Stimulated activated CD4-positive, alpha-beta T cell treated with anti-CD3 and anti-CD28 coated beads, Interleukin-4, amount 100 ng/mL, for 1 hour (primary cell): ENCODE results near the gene CCDC197.

ENCODE experiments used
- DNase-seq: peaks from one replicate; pipeline ENCODE4 v3.0.0-alpha.2; 2020

The CCDC197 gene

DNA sequence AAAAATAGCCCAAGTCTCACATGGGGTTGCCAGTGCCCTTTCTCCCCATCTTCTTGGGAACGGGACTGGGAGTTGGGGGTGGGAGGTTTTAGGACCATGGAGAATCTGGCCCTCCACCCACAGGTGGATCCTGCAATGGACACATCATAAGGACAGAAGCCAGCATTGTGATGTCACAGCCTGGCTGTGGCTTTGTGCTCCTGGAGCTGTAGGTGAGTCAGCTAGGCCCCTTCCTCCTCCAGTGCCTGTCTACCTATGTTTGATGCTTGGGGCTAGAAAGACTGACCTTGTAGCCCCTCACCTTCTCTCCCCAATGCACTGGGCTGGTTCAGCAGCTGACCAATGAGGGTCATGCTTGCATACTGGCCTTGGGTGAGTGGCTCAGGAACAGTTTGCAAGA, at the start of gene CCDC197:
Gene CCDC197 (plus strand): TSS at position 220 of the 400 bp plus-strand sequence. CDS start 831 bp downstream, outside the sequence.
- DNase-seq: no peak

DNA sequence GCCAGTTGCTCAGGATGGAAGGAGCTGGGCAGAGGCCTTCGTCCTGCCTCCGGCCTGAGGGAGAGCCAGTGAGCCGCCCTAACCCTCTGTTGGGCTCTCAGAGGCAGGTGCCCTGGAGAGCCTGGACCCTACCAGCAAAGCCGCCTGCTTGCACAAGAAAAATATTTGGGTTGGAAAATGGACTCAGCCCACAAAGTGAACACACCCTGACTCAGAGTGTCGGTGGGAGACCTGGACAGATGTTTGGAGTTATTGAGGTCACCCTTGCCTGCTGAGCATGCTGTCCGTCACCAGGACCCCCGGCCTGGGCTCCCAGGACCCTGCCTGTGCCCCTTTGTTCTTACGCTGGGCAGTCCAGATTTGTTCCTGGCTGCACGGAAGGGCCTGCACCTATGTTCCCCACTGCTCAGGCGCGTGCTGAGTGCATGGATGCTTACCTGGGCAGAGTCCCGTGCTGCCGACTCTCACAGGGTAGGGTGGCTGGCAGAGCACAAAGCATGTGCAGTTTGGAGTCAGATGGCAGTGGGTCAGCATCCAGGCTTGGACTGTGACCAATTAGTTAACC, 47.5 kb upstream of the CCDC197 start:
- no peak for DNase-seq

DNA sequence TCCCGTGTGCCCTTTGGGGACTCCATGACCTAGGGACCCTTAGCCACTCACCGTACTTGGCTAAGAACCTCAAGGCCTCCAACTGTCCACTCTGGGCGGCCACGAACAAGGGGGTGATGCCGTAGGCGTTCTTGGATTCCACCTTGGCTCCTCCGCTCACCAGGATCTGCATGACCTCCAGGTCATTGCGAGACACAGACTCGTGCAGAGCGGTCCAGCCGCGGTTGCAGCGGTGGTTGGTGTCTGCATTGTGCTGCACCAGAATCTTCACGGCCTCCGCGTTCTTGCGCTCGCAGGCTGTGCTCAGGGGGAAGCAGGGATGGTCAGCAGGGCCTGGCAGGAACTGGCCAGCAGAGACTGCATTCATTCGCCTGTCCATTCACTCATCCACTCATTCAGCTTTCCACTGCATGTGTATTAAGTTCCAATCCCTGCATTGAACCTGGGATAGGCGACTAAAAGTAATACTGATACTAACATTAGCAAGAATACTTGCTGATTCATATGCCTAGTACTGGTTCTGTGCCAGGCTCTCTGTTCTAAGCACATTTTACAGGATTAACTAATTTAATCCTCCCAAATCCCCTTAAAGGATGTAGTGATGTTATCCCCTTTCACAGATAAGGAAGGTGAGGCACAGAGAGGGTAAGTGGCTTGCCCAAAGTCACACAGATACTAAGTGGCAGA, 46.0 kb upstream of the CCDC197 start:
- DNase-seq: no peak

DNA sequence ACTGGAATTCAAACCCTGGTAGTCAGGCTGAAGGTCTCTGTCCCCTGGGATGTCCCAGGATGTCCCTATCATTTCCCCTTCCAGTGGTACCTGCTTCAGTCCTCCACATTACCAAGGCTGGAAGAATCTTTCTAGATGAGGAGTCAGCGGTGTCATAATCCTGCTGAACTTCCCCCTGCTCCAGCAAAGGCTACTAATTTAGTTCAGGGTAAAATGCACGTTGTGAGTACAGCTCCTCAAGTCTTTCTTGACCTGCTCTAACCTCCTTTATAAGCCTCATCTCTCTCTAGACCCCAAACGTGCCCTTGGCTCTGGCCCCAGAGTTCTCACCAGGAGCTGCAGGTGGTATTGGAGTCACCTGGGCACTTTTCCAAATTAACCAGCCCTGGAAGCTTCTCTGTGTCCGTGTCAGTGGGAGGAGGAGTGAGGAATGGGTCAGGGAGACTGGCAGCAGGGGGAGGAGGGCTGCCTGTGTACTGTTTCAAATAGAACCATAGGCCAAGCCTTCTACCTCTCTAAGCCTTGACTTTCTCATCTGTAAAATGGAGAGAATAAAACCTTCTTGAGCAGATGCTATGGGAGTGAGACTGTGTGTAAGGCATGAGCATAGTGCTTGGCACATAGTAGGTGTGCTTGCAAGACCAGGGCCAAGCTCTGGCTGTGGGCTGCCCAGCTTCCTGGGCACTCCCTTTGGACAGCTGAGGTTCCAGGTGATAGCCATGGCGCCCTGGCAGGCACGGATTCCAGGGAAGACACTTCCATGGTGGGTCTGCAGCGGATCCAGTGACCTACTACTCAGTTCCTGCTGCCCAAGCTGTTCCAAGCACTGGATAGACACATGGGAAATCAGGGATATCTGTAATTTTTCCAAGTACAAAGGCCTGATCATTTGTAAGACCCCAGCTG, 45.2 kb upstream of the CCDC197 start:
- no peak for DNase-seq

DNA sequence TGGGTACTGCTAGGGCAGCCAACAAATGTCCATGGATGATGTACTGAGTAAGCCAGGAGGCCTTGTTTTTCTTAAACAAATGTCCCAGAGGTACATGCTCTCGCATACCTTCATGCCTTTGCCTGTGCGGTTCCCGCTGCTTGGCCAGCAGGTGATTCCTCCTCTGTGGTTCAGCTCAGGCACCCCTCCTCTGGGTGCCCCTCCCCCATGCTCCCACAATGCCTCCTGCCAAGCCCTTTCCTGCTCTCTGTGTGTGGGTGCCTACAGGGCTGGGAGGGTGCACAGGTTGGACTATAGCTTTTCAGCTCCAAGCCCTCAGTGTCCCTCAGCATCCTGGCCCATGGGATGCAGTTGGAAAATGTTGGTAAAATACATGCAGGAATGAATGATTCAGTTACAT, 44.3 kb upstream of the CCDC197 start:
- no peak for DNase-seq

DNA sequence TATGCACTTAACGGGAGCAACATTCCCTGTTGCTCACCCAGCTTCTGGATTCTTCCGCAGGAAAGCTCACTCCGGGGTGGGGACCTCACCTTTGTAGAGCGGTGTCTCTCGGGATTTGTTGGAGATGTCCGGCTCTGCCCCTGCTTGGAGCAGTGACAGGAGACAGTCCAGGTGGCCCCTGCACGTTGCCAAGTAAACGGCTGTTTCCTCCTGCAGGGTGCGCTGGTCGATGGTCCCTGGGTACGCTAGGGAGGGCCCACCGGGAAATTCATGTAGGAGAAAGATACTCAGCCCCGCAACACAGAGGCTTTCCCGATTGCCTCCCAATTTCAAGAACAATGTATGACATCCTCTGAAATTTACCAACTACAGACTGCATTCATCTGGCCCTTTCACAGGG, 43.8 kb upstream of the CCDC197 start:
- DNase-seq: no peak

DNA sequence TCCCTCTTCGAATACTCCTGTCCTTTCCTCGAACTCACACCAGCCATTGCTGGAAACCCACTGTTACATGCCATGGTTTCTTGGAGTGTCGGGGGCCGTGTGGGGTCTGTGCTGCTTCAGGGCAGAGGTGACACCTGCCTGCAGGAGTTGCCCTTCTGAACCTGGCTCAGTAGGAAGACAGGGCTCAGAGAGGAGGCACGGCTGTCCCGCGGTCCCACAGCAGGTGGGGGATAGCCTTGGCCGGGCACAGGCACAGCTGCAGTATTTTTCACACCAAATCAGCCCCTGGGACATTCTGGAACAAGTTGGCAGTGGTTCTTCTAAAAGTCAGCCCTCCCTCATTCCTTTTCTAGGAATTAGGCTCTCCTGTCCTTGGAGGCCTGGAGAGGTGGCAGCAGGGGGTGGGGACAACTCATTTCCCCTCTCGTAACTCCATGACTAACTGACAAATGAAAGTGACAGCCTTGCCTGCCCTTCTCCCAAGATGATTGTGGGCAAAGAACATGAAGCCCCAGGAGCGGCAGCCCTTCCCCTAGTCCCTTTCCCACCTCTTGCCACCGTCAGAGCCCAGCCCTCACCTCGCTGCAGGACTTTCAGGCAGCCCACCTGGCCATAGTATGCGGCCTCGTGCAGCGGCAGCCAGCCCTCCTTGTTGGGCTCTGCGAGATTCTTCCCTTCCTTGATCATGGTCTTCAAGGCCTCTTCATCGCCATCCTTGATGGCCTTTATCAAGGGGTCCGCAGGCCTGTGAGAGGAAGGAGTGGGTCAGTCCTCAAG, 43.2 kb upstream of the CCDC197 start:
- DNase-seq: no peak

DNA sequence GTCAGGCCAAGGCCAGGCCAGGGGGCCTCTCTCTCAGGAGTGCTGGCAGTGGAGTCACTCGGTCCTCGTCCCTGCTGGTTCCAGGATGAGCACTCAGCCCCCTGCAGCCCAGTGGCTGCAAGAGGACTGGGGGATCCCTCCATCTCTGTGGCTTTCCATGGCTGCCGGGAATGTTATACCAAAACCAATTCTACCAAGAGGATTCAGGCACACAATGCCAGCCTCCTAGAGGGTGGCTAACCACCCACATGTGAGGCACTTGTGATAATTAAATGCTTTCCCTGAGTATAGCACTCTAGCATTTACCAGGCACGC, 42.6 kb upstream of the CCDC197 start:
- DNase-seq: no peak

DNA sequence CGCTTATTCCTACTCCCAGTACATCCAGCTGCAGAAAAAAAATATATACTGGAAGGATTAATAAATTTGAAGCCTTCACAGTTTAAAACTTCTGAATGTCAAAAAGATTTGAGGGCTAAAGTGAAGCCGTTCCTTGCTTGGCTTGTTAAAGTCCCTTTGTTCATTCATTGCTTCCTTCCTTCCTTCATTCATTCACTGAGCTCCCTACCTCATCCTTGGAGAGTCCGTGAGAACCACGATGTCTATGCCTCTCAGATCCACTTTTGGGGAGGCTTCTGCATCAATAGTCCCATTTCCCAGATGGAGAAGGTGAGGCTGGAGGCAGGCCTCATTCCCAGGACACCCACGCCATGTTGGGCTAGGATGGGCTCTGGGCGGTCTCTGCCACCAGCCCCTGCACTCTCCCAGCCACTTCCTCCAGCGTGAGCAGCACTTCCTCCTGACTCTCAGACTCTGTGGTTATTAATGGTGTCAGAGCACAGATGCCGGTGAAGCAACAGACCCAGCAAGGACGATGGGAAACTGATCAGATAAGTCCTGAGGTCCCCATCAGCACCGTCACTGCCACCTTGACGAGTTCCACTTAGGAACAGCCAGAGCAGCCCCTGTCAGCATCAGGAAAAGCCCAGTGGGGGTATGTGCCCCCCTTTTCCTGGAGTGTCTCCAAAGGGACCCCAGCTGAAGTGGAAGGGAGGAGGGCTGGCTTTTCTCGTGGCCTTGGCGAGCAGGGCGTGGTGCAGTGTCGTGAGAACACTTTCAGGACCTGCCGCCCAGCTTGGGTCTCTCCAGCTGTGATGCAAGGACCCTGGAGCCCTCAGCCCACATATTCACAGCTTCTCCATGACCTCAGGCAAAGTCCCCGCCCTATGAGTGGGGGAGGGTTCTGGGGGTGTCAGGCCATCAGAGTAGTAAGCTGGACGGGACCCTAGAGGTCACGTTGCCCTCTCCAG, 41.9 kb upstream of the CCDC197 start:
- DNase-seq: peak; percentile 37

DNA sequence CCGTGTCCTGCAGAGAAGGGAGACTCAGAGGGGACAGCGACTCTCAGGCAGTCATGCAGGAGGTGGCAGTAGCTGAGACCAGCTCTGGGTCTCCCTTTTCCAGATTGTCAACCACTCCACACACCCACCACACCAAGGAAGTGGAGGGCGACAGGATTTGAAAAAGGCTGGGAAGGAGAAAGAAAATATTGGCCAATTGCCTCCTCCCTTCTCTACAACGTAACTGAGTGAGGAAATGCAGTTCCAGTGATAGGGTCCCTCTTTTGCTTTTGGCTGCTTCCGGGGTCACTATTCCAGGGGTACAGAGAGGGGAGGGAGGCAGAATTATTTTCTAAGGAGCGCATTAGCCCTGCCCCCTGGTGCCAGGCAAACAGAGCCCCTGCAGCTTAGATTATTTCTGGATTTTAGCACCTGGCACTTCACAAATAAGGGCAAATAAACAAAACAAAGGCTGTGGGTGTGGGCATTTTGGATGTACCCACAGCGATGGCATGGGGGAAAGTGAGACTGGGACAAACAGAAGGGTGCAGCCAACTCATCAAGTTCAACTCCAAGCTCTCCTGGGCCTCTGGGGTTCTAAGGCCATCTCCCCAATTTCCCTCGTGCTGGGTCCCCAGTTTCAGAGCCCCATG, 41.1 kb upstream of the CCDC197 start:
- DNase-seq: no peak

DNA sequence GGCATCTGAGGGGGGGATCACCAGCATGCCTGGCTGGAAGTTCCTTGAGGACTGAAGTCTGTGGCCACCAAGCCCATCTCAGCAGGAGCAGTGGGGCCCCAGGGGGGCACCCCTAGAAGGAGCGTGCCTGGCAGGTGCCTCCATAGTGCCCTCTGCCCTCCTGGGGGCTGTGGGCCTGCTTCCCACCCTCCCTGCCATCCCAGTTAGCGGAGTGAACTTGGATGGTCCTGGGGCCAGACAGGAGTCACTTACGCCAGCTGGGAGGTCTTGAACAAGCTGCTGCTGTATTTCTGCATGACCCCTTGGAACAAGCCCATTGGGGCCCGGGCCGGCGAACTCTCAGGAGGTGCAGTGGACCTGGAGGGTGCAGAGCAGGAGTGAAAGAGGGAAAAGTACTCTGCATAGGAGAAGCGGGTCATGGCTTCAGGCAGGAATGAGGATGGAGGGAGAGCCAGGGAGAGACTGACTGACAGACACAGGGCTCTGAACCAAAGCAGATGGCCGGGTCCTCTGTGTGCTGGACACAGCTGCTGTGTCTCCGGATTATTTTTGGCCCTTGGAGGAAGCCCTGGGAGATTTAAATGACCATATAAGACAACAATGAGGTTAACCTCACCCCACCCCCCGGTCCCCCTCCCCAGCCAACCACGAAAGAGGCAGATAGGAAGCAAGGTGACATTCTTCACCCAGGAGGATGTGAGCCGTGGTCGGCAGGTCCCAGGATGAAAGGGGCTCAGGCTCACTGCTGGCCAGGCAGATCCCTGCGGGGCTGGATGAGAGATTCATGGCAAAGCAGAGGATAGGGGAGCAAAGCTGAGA, 40.4 kb upstream of the CCDC197 start:
- no peak for DNase-seq

DNA sequence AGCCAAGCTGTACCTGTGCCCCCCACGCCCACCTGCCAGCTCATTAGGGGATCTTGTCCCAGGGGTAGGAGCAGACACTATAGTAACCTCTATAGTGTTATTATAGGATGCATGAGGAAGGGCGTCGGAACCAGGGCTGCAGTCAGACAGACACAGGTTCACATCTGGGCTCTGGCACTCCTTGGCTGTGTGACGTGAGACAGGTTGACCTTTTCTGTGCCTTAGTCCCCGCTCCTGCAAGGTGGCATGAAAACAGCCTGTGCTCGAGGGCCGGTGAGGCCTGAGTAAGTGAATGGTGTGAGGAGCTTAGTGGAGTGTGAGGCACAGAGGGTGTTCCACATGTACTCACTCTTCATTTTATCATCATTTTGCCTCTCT, 39.8 kb upstream of the CCDC197 start:
- no peak for DNase-seq

DNA sequence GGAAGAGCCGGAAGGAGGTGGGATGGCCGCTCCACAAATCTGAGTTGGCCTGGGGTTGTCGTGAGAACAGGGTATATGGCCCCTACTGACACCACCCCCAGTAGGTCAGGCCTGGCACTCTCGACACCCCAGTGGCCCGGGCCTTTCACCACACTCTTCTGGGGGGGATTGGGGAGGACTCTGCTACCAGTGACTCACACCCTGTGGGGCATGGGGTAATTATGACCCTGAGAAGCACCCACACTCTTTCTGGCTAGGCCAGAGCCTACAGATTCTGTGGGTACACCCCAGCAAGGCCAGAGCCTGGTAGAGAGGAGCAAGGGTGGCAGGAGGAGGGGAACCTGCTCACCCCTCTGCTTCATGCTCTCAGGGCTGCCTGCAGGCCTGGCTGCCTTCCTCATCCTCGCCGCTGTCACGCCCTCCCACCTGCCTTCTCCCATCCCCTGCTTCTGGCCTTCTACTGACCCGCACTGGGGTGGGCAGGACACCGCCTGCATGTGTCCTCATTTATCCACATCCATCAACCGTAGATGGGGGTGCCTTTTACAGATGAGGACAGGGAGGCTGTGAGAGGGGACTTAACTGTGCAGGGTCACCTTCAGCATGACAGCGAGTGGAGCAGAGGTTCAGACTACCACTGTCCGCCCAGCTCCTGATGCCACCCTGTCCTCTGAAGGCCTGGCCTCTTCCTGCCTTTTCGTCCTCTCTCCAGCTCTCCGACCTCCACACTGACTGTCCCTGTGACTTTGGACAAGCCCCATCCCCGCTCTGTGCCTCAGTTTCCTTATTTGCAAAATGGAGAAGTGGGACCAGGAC, 39.1 kb upstream of the CCDC197 start:
- no peak for DNase-seq

DNA sequence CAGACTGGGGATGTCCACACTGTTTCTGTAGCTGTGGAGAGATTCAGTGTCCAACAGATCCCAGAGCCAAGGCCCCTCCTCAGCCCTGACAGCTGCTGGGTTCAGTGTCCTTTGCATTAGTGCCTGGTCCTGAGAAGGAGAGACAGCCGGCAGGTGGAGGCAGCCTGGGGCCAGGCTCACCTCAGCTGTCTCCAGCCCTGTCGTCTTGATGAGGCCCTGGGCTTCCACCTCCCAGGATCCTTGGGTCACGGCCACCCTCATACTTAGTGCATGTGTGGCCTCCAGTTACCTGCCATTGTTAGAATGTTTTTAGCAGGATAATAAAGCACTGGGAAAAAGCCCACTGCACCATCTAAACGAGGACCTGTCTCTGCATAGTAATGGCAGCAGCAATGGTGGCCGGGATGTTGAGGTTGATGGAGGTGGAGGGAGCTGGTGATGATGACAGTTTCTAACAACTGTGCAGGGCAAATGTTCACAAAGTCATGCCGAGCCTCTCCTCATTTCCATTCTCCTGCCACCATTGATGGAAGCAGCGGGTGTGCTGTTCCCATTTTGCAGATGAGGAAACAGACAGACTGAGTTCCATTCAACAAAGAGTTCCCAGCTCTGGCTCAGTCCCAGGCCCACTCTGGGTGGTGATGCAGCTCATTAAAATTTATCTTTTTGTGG, 38.4 kb upstream of the CCDC197 start:
- no peak for DNase-seq

DNA sequence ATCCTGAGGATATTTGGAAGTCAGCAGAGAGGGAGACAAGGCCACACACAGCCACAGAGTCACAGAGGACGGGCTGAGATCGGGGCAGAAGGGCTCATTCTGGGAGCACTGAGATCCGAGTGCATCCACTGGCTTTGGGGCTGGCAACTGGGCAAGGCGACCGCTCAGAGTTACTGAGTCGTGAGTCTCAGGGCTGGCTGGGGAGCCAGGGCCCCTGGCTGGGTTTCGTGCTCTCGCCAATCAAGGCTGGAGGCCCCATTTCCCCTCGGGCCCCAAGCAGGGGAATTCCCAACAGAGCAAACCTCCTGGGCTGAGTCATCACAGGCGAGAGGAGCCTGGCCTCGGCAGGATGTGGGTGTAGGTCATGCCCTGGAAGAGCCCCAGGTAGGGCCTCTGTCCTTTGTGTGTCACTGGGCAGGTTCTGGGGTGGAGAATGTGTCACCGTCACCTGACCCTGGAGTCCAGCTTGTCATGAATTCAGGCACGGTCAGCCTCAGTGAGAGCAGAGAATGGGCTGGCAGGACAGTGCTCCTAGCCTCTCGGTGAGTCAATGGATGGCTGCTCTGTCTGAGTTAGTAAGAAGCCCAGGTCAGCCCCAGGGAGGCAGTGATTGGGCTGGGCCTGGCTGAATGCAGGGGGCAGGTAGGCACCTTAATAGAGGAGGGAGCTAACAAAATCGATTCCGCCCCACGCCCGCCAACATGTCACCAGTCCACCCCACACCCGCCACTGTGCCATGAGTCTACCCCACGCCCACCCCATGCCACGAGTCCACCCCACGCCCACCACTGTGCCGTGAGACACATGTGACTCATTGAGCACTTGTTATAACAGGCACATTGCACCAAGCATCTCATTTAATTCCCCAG, 37.6 kb upstream of the CCDC197 start:
- DNase-seq: peak; percentile 90

DNA sequence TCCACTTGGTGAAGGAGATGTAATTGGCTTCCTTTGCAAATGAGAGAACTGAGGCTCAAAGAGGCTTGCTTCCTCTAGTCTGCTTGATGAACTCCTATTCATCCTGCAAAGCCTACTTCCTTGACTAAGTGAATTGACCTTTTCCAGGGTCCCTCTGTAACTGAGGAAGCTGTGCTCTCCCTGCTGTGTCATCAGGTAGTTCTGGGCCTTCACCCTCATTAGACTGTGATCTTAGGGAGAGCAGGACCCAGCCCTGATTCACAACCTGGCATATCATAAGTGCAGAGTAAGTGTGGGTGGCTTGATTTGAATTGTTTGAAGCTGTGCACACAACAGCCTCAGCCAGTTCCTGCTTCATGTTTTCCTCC, 37.0 kb upstream of the CCDC197 start:
- DNase-seq: peak; percentile 35

DNA sequence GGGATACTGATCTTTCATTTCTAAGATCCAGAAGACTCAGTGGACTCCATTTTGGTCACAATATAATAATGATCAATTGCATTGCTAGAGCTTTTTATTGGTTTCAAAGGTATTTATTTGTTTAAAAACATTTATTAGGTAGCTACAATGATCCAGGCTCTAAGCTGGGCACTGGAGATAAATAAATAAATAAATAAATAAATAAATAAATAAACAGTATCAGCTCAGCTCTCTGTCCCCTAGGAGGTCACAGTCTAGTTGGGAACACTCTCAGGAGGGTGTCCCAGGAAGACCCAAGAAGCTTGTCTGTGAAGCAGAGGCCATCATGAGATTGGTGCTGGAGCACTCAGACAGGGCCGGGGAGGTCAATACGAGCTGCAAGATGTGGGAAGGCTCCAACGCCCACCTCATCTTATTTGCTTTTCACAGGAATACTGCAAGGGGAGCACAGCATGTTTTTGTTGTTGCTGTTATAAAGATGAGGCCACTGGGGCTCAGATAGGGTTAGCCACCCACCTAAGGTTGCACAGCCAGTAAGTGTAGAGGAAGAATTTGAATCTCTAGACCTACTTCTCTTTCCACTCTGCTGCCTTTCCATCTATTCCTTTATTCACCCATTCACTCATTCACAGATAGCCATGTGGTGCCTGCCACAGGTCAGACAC, 36.2 kb upstream of the CCDC197 start:
- DNase-seq: no peak

DNA sequence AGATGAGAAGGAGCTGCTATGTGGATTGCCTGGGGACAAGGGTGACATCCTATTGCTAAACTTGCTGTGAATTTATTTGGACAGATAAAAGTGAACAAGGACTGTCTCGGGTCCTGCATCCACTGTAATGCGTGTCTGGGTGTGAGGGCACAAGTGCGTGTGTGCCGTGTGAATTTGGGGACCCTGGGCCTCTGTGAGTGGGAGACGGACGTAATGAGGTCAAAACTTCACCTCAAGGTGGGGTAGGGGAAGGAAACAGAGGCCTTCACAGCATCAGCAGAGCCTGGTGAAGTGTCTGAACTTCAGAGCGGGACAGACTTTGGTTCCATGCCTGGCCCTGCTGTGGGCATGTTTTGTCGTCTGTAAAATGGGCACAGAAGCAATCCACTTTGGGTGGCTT, 35.5 kb upstream of the CCDC197 start:
- no peak for DNase-seq
